GM18526 (cell line): ENCODE measurements around the gene CTSO.

Experiments
- POLR2A ChIP-seq: IDR thresholded peaks from 3 replicates; pipeline ENCODE4 v1.6.1; 2011; ENCODE audit not compliant: insufficient read length; ENCODE audit errors: extremely low read depth

Gene CTSO

DNA sequence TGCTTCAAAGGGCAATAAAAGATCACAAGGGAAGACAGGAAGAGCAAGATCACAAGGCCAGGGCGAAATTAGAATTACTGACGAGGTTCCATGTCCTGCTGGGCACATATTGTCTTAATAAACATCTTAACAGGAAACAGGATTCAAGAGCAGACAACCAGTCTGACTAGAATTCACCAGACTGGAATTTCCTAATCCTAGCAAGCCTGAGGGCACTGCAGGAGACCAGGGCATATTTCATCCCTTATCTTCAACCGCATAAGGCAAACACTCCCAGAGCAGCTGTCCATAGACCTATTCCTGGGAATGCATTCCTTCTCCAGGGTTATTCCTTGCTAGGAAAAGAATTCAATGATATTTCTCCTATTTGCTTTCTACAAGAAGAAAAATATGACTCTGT lies 62.6 kb downstream of the CTSO start:
- TF ChIP-seq POLR2A = no peak

DNA sequence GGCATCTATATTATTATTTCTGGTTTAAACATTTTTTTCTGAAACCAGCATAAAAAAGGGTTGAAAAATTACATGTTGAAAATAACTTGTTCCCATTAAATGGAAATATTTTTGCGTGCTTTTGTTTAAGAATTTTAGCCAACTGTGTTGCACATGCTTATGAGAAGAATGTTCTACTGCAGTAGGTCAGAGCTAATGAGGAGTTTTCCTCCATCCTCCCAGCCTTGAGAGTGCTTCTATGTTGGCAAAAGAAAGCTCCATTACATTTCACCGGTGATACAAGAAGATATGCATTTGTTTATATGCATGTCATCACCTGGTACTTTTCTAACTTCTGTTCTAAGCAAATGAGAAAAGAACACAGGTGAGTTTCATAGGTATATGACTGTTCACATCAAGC lies 63.7 kb downstream of the CTSO start:
- no peak for TF ChIP-seq POLR2A

DNA sequence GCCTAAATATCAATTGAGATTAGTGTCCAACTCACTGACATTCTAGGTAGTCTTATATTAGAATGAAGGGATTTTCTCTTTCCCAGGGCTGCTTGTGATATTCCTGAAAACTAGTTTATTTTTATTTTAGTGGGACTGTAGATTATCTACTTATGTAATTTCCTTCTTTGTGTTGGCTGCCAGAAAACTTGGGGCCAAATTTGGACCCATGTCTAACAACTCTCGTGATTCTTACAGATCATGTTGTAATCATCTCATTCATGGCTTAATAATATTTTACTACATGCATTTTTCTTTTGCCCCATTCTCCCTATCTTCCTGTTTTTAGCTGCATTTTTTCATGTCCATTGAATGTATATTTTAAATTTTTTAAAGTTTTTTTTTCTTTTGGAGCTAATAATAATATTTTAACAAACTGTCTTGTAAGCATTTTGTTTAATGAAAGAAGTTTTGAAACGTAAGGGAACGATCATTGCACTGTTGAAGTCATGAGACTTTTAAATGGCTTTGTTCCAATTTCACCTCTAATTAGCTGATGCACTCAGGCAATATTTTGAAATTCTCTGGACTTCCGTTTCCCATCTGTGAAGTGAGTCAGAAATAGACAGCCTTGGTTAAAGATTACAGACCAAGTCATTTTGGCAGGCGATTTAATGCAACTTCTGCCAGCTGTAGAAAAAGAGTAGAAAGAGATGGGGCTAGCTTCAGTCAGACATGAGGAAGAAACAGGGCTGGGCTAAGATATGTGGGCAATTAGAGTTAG lies 64.5 kb downstream of the CTSO start:
- no peak for TF ChIP-seq POLR2A

DNA sequence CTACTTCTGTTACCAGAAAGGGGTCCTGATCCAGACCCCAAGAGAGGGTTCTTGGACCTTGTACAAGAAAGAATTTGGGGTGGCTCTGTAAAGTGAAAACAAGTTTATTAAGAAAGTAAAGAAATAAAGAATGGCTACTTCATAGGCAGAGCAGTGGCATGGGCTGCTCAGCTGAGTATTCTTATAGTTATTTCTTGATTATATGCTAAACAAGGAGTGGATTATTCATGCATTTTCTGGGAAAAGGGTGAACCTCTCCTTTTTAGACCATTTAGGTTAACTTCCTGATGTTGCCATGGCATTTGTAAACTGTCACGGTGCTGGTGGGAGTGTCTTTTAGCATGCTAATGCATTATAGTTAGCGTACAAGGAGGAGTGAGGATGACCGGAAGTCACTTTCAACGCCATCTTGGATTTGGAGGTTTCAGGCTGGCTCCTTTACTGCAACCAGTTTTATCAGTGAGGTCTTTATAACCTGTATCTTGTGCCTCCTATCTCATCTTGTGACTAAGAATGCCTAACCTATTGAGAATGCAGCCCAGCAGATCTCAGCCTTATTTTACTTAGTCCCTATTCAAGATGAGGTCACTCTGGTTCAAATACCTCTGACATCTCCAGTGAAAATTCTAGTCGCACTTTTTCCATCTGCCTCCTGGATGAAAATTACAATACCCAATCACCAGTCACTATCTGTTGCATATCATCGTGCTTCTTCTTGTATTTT lies 65.7 kb downstream of the CTSO start:
- TF ChIP-seq POLR2A = no peak

DNA sequence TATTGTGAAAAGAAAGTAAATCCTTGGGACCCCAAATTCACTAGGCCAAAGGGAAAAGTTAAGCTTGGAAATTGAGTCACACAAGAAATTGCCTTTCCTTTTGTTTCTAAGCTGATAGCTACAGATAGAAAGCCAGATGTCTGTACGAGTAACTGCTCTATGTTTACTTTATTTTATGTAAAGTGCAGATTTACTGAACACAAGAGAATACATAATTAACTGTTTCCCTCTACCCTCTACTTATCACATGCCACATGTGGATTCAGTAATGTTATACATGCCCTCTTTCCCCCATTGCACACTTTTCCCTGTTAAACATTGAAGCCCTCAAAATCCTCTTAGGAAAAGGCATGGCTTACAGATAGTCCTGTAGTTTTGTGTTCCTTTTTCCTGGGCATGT lies 66.6 kb downstream of the CTSO start:
- TF ChIP-seq POLR2A = no peak

DNA sequence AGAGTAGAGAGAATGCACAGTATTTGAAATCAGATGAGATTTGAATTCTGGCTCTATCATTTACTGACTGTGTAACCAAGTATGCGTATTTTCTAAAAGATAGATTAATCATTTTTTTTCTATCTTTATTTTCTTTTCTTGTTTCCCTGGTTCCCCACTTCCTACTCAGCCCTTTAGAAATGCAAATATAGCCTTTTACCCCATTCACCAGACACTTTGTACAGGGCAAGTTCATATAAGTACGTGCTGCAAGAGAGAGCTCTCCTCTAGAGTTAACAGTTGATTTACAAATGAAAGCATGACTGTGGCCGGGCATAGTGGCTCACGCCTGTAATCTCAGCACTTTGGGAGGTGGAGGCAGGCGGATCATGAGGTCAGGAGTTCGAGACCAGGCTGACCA lies 68.0 kb downstream of the CTSO start:
- TF ChIP-seq POLR2A = no peak

DNA sequence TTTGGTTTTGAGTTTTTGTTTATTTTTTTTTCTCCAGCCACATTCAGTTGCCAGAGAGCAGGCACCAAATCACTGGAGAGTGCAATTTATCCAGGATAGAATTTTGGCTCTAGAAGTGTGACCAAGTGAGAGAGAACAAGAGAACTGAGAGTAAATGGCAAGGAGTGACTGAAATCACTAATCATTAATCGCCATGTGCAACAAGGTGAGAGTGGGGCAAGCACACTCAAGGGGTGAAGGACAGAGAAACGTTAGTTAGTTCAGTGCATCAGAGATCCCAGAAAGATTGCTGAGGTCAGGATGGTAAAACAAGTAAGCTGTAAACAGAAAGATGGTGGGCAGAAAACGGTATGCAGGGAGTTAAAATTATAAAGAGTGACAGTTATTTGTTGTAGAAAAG lies 69.8 kb downstream of the CTSO start:
- TF ChIP-seq POLR2A = no peak

DNA sequence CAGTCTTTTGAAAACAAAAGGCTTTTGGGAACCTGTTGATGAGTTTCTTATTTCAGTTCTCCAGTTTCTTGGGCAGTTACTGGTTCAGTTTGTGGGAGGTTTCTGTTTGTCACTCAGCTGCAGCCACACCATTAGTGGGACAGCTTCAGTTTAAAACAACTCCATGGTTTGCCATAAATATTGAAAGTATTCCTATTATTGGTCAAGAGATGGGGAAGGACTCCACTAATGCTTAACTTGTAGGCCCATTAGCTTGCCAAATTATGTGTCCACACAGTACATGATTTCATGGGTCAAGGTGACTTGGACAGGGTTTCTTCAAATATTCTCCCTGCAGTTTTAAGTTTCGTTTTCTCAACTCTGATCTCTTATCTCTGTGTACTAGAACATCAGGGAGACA lies 72.1 kb downstream of the CTSO start:
- no peak for TF ChIP-seq POLR2A

DNA sequence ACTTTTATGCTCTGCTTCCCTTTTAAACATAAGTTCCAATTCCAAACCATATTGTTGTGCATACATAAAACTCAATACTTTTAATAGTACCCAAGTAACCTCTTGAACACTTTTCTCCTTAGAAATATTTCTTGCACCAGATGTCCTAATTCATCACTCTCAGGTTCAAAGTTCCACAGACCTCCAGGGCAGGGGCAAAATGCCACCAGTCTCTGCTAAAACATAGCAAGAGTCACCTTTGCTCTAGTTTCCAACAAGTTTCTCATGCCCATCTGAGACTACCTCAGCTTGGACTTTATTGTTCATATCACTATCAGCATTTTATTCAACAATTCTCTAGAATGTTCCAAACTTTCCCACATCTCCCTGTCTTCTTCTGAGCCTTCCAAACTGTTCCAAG lies 73.9 kb downstream of the CTSO start:
- TF ChIP-seq POLR2A = no peak

DNA sequence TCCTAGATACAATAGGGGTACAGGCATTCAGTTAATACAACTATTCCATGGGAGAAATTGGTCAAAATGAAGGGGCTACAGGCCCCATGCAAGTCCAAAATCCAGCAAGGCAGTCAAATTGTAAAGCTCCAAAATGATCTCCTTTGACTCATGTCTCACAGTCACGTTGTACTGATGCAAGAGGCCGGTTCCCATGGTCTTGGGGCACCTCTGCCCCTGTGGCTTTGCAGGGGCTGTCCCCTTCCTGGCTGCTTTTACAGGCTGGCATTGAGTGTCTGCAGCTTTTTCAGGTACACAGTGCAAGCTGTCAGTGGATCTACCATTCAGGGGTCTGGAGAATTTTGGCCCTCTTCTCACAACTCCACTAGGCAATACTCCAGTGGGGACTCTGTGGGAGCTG lies 75.1 kb downstream of the CTSO start:
- no peak for TF ChIP-seq POLR2A

DNA sequence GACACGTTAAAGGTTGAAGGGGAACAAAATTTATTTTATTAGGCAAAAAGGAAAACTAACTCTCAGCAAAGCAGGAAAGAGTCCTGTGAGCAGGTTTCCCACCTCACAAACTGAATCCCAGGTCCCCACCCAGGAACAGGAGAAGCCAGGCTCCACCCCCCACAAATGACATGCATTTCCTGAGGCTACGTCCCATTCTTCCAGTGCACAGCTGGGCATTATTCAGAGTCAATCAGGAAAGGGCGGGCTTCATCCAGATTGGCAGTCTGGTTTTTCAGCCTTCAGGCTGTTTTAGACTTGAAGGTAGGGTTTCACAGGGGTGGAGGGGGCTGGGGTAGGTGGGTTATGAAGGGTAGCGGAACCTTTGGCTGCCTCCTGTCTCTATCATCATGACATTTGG lies 75.7 kb downstream of the CTSO start:
- no peak for TF ChIP-seq POLR2A

DNA sequence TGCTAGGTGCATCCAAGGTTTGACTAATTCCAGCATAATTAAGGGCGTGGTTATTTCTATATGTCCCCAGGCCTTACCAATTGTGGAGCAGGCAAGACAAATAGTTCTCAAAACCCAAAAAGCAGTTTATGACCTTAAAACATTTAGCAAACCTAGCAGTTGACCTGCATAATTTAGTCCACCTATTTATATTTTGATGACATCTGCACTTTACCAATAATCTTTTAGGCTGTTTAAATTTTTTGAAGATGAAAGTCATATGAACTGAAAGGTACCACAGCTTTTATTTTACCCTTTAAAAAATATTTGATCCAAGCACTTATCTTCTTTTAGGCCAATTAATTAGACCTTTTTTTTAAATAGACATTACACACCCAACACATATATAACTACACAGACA lies 77.8 kb downstream of the CTSO start:
- no peak for TF ChIP-seq POLR2A
